ENCODE measurements around the gene USP17L10.
"Not testable (repeated sequence)": the region's sequence is repeated elsewhere in the genome, so short reads cannot be mapped to it uniquely, and the experiment has no call there.

Gene USP17L10

GRCh38 chr4:9210357-9210756 is at the start of gene USP17L10:
Gene USP17L10, plus strand, starts transcription at chr4:9210657. Its CDS starts 0 bp downstream, at chr4:9210657.
- not testable (repeated sequence) for DNase-seq

- not testable (repeated sequence) for DNase-seq
Measured at GRCh38 chr4:9165990-9166389, 44.5 kb upstream of the USP17L10 start.

GRCh38 chr4:9169791-9170459 is 40.5 kb upstream of the USP17L10 start, which contains the start of gene FAM90A26:
Gene FAM90A26, plus strand, starts transcription at chr4:9170409. Its CDS starts 2,764 bp downstream, at chr4:9173173.
- not testable (repeated sequence) for DNase-seq

- DNase-seq = peak; percentile 0
Measured at GRCh38 chr4:9214701-9215100, 4.2 kb downstream of the USP17L10 start.

- not testable (repeated sequence) for DNase-seq
Measured at GRCh38 chr4:9215105-9215504, 4.6 kb downstream of the USP17L10 start, which contains the start of gene USP17L11. Gene USP17L11, plus strand, starts transcription at chr4:9215405. Its CDS starts 0 bp downstream, at chr4:9215405.

- DNase-seq = not testable (repeated sequence)
Measured at GRCh38 chr4:9219852-9220251, 9.4 kb downstream of the USP17L10 start, which contains the start of gene USP17L12. Gene USP17L12, plus strand, starts transcription at chr4:9220152. Its CDS starts 0 bp downstream, at chr4:9220152.

- DNase-seq = not testable (repeated sequence)
Measured at GRCh38 chr4:9224596-9224995, 14.1 kb downstream of the USP17L10 start, which contains the start of gene USP17L13. Gene USP17L13, plus strand, starts transcription at chr4:9224896. Its CDS starts 0 bp downstream, at chr4:9224896.

GRCh38 chr4:9230249-9230648 is 19.8 kb downstream of the USP17L10 start:
- DNase-seq = peak; percentile 0

GRCh38 chr4:9234085-9234484 is 23.6 kb downstream of the USP17L10 start, which contains the start of gene USP17L15:
Gene USP17L15, plus strand, starts transcription at chr4:9234385. Its CDS starts 0 bp downstream, at chr4:9234385.
- DNase-seq = not testable (repeated sequence)

GRCh38 chr4:9238461-9238860 is 28.0 kb downstream of the USP17L10 start:
- DNase-seq = not testable (repeated sequence)

GRCh38 chr4:9243579-9243978 is 33.1 kb downstream of the USP17L10 start, which contains the start of gene USP17L17:
Gene USP17L17, plus strand, starts transcription at chr4:9243879. Its CDS starts 0 bp downstream, at chr4:9243879.
- not testable (repeated sequence) for DNase-seq

GRCh38 chr4:9247953-9248680 is 37.7 kb downstream of the USP17L10 start, which contains the start of gene USP17L18:
Gene USP17L18, plus strand, starts transcription at chr4:9248630. Its CDS starts 0 bp downstream, at chr4:9248630.
- DNase-seq = peak; percentile 1

- DNase-seq = not testable (repeated sequence)
Measured at GRCh38 chr4:9253078-9253477, 42.6 kb downstream of the USP17L10 start, which contains the start of gene USP17L19. Gene USP17L19, plus strand, starts transcription at chr4:9253378. Its CDS starts 0 bp downstream, at chr4:9253378.

GRCh38 chr4:9257824-9258223 is 47.4 kb downstream of the USP17L10 start, which contains the start of gene USP17L20:
Gene USP17L20, plus strand, starts transcription at chr4:9258124. Its CDS starts 0 bp downstream, at chr4:9258124.
- DNase-seq = not testable (repeated sequence)
